Tibial nerve (tissue), 4 donors: Measurements from ENCODE around the gene MCC.

Experiments
- EP300 ChIP-seq, 2 donors: sonication (generic); formaldehyde crosslinking; IDR thresholded peaks; one replicate each; pipeline ENCODE4 v1.6.1; 2017; ENCODE audit warnings: antibody characterized with exemption in 2 of 2, mild to moderate bottlenecking in 1 of 2
- POLR2A ChIP-seq, 2 donors: fragments of 450-650 bp; IDR thresholded peaks; one replicate each; pipeline ENCODE4 v1.6.1; 2017; ENCODE audit warnings: antibody characterized with exemption in 2 of 2, mild to moderate bottlenecking in 2 of 2, moderate library complexity in 2 of 2
- TF ChIP-seq, protein P1 (sequence below), 5 experiments: fragments of 200-600 bp in 3 of 5; fragments of 450-650 bp in 2 of 5; sonication (generic) in 3 of 5; IDR thresholded peaks; one replicate each; pipeline ENCODE4 v1.5.1; 2016 to 2019; ENCODE audit warnings: antibody characterized with exemption in 5 of 5, mild to moderate bottlenecking in 3 of 5, moderate library complexity in 2 of 5

DNA sequence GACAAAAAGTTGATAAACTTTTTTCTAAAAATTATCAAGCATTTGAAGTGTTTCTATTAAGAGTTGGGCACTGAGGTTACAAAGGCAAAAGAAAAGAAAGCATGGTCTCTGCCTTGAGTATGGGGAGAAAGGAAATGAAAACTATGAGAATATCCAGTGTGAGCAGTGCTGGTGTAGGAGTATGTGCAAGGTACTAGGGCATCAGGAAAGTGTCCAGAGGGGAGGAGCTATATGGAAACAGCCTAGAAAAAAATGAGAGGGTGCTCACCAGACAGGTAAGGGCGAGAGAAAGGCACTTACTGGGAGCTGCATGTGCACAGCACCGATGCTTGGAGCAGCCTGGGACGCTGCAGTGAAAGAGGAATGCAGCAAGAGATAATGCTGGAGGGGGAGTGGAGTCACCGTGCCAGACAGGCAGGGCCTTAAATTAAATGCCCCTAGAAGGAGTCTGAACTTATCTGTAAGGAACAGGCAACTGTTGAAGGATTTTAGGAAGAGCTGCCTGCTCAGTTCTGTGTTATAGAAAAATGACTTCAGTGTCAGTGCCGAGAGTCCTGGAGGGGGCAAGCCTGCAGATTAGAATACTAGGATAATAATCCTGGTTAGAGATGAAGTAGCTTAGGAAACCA lies 14.0 kb downstream of the MCC start:
- TF ChIP-seq, protein P1, sequence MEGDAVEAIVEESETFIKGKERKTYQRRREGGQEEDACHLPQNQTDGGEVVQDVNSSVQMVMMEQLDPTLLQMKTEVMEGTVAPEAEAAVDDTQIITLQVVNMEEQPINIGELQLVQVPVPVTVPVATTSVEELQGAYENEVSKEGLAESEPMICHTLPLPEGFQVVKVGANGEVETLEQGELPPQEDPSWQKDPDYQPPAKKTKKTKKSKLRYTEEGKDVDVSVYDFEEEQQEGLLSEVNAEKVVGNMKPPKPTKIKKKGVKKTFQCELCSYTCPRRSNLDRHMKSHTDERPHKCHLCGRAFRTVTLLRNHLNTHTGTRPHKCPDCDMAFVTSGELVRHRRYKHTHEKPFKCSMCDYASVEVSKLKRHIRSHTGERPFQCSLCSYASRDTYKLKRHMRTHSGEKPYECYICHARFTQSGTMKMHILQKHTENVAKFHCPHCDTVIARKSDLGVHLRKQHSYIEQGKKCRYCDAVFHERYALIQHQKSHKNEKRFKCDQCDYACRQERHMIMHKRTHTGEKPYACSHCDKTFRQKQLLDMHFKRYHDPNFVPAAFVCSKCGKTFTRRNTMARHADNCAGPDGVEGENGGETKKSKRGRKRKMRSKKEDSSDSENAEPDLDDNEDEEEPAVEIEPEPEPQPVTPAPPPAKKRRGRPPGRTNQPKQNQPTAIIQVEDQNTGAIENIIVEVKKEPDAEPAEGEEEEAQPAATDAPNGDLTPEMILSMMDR (IDR thresholded peaks at IDR 0.05) = no peak
- no peak for TF ChIP-seq POLR2A (IDR thresholded peaks at IDR 0.05)
- TF ChIP-seq EP300 (IDR thresholded peaks at IDR 0.05) = no peak
